ENCODE results near the gene NPC1L1. TPM values are rescaled to one million over a fixed set of nuclear protein-coding genes. Genes with fewer than 3 reads are reported as not detected.

NPC1L1 gene
- total RNA-seq = not detected in 2 replicates

GRCh38 chr7:44541028-44541869 lies at the start of gene NPC1L1:
NPC1L1 (minus strand) TSS chr7:44541330; CDS start chr7:44541259, 71 bp downstream.

GRCh38 chr7:44581879-44582603 lies 40.9 kb upstream of the NPC1L1 start, which contains the start of gene TMED4:
TMED4 (minus strand) TSS chr7:44582231; CDS start chr7:44582206, 25 bp downstream.

GRCh38 chr7:44573464-44574286 lies 32.5 kb upstream of the NPC1L1 start, which contains the start of gene DDX56:
DDX56 (minus strand) TSS chr7:44573908; CDS start chr7:44573895, 13 bp downstream.

GRCh38 chr7:44490351-44491200 lies 50.6 kb downstream of the NPC1L1 start, which contains the start of gene NUDCD3:
NUDCD3 (minus strand) TSS chr7:44490658; CDS start chr7:44490600, 58 bp downstream.

Other genes starting within 250 kb of the NPC1L1 start
- gene CAMK2B, start 215.7 kb downstream of the NPC1L1 start, total RNA-seq = not detected in 2 replicates
- 44.6 and 46.4 TPM in 2 replicates for gene NUDCD3, start 50.7 kb downstream of the NPC1L1 start, total RNA-seq
- gene DDX56, start 32.6 kb upstream of the NPC1L1 start, total RNA-seq = 60.2 and 64.1 TPM in 2 replicates
- gene TMED4, start 40.9 kb upstream of the NPC1L1 start, total RNA-seq = 70.0 and 94.7 TPM in 2 replicates
- 99.9 and 105 TPM in 2 replicates for gene OGDH, start 65.3 kb upstream of the NPC1L1 start, total RNA-seq
- 16.0 and 21.3 TPM in 2 replicates for gene ZMIZ2, start 207.5 kb upstream of the NPC1L1 start, total RNA-seq

Measured in bronchus fibroblast of lung (primary cell).